OCI-LY1 (cell line): Measurements from ENCODE around the gene PCIF1.
A peak's percentile ranks its signal among the peaks of the same experiment; 100 is the strongest.

Experiments
- H2AFZ ChIP-seq: fragments of 200-600 bp; sonication (generic), shearing (Covaris generic); 2 replicates; pipeline ENCODE4 v1.6.0; 2014; ENCODE audit warnings: antibody characterized with exemption, mild to moderate bottlenecking, low read length
- H3F3A ChIP-seq: fragments of 200-600 bp; sonication (generic), shearing (Covaris generic); 2 replicates; pipeline ENCODE4 v1.6.0; 2014; ENCODE audit warnings: mild to moderate bottlenecking, antibody characterized with exemption, low read length, moderate library complexity; ENCODE audit not compliant: insufficient read depth
- H3K27ac ChIP-seq: fragments of 200-600 bp; sonication (generic); 2 replicates; pipeline ENCODE4 v1.5.1; 2014; ENCODE audit warnings: low read length, mixed run types, mild to moderate bottlenecking, low read depth; ENCODE audit not compliant: poor library complexity, severe bottlenecking
- H3K27me3 ChIP-seq: fragments of 200-600 bp; sonication (generic); 2 replicates; pipeline ENCODE4 v1.6.0; 2014; ENCODE audit warnings: antibody characterized with exemption, mild to moderate bottlenecking, low read length, moderate library complexity; ENCODE audit not compliant: insufficient read depth
- H3K36me3 ChIP-seq: fragments of 200-600 bp; sonication (generic); 2 replicates; pipeline ENCODE4 v1.6.1; 2014; ENCODE audit warnings: mild to moderate bottlenecking, antibody characterized with exemption, low read length, moderate library complexity, mixed read lengths; ENCODE audit not compliant: insufficient read depth
- H3K4me1 ChIP-seq: fragments of 200-600 bp; sonication (generic); 2 replicates; pipeline ENCODE4 v1.5.1; 2014; ENCODE audit warnings: mild to moderate bottlenecking, low read length, moderate library complexity; ENCODE audit not compliant: insufficient read depth, severe bottlenecking
- H3K4me2 ChIP-seq: fragments of 200-600 bp; sonication (generic), shearing (Covaris generic); 2 replicates; pipeline ENCODE4 v1.6.1; 2014; ENCODE audit warnings: low read length
- H3K4me3 ChIP-seq: fragments of 200-600 bp; sonication (generic); 2 replicates; pipeline ENCODE4 v1.5.1; 2014; ENCODE audit warnings: low read length, low read depth, mild to moderate bottlenecking, mixed read lengths; ENCODE audit not compliant: poor library complexity, severe bottlenecking
- H3K79me2 ChIP-seq: fragments of 200-600 bp; shearing (Covaris generic); 2 replicates; pipeline ENCODE4 v1.6.1; 2016; ENCODE audit warnings: mixed run types, low read length, mixed read lengths; ENCODE audit not compliant: insufficient read depth
- H3K9ac ChIP-seq: fragments of 200-600 bp; sonication (generic), shearing (Covaris generic); 2 replicates; pipeline ENCODE4 v1.6.1; 2014; ENCODE audit warnings: mild to moderate bottlenecking, low read length, mixed read lengths
- H3K9me2 ChIP-seq: fragments of 200-600 bp; sonication (generic), shearing (Covaris generic); 2 replicates; pipeline ENCODE4 v1.6.1; 2014; ENCODE audit warnings: low read depth, mild to moderate bottlenecking, low read length, mixed read lengths
- H3K9me3 ChIP-seq: fragments of 200-600 bp; shearing (Covaris generic); 2 replicates; pipeline ENCODE4 v1.6.1; 2014; ENCODE audit warnings: low read length, mixed read lengths
- H4K20me1 ChIP-seq: fragments of 200-600 bp; sonication (generic), shearing (Covaris generic); 2 replicates; pipeline ENCODE4 v1.6.0; 2016; ENCODE audit warnings: mild to moderate bottlenecking, low read length; ENCODE audit not compliant: insufficient read depth
- EZH2 ChIP-seq: fragments of 200-600 bp; sonication (generic), shearing (Covaris generic); IDR thresholded peaks from 2 replicates; pipeline ENCODE4 v1.8.0; 2017; ENCODE audit warnings: borderline replicate concordance, mixed run types, mild to moderate bottlenecking, antibody characterized with exemption, low read length, moderate library complexity, mixed read lengths
- TF ChIP-seq, protein P1 (sequence below): fragments of 200-600 bp; sonication (generic), shearing (Covaris generic); IDR thresholded peaks from 2 replicates; pipeline ENCODE4 v1.5.1; 2017; ENCODE audit warnings: mild to moderate bottlenecking, antibody characterized with exemption, low read length, moderate library complexity, mixed read lengths

PCIF1 gene

DNA sequence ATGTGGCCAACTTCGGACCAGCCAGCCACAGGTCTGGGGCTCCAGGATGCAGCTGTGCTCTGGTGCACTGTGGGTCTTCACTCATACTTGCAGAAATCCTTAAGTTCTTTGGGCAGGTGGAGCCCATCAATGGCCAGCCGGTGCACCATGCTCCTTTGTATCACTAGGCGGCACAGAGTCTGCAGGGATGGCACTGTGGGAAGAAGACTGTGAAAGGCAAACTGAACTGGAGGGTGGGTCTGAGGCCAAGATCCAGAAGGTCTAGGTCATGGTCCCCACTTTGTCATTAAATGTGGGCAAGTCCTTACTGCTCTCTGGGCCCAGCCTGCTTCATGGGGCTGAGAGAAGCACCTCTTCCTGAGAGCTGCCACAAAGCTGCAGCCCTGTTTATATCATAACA lies 45.8 kb upstream of the PCIF1 start:
- H3K79me2 ChIP-seq, result no peaks in the 10 kb centered on the region
- no peak overlapping the region for H3K4me2 ChIP-seq
- no peaks in the 10 kb centered on the region for H4K20me1 ChIP-seq
- H3K9me2 ChIP-seq, result no peaks in the 10 kb centered on the region
- no peaks in the 10 kb centered on the region for H3K27me3 ChIP-seq
- H3F3A ChIP-seq, result no peaks in the 10 kb centered on the region; the same call in 1 of the 2 replicates
- peaks cover 30% of the 10 kb centered on the region for H3K4me1 ChIP-seq
- no peaks in the 10 kb centered on the region for H3K9me3 ChIP-seq
- H3K27ac ChIP-seq, result peak overlapping the region; percentile 7
- no peak overlapping the region for H2AFZ ChIP-seq
- TF ChIP-seq EZH2, result no peak
- TF ChIP-seq, protein P1, sequence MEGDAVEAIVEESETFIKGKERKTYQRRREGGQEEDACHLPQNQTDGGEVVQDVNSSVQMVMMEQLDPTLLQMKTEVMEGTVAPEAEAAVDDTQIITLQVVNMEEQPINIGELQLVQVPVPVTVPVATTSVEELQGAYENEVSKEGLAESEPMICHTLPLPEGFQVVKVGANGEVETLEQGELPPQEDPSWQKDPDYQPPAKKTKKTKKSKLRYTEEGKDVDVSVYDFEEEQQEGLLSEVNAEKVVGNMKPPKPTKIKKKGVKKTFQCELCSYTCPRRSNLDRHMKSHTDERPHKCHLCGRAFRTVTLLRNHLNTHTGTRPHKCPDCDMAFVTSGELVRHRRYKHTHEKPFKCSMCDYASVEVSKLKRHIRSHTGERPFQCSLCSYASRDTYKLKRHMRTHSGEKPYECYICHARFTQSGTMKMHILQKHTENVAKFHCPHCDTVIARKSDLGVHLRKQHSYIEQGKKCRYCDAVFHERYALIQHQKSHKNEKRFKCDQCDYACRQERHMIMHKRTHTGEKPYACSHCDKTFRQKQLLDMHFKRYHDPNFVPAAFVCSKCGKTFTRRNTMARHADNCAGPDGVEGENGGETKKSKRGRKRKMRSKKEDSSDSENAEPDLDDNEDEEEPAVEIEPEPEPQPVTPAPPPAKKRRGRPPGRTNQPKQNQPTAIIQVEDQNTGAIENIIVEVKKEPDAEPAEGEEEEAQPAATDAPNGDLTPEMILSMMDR, result no peak
- H3K9ac ChIP-seq, result no peak overlapping the region
- no peak overlapping the region for H3K4me3 ChIP-seq
- H3K36me3 ChIP-seq, result peaks cover 31% of the 10 kb centered on the region

DNA sequence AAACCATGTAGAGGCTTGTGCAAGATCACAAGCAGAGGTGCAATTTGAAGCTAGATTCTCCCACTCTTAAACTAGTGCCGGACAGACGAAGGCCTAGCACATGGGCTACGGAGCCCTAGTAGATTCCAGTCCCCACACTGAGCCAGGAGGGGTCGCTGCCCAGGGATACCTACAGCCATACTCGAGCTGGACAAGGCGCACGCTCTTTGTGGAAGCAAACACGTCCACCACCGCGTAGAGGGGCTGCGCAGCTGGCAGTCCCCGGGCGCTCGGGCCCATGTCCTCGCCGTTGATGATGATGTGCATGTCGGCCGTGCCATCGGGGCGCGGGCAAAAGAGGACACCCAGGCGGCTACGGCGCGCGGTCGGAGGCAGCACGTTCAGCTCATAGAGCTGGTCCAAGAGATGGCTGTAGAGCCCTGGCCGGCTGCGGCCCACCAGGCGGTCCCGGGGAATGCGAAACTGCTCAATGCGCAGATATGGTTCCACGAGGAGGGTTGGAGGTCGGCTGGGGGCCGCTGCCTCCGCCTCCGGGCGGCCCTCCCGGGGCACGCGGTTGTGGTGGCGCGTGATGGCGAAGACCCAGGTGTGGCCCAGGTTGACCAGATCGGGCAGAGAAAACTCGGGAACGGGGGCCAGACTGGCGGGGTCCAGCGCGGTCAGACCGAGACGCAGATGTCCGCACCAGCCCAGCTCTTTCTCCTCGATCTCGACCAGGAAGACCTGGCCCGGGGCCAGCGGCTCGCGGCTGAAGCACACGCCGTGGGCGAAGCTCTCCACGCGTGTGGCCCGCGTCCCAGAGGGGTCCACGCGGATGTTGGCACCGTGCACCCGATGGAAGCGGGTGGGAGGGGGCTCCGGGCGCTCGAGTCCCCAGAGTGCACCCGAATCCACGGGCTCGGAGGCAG lies 44.2 kb upstream of the PCIF1 start:
- Histone ChIP-seq H2AFZ (no peak overlapping the region), H3K9me2 (no peaks in the 10 kb centered on the region)

DNA sequence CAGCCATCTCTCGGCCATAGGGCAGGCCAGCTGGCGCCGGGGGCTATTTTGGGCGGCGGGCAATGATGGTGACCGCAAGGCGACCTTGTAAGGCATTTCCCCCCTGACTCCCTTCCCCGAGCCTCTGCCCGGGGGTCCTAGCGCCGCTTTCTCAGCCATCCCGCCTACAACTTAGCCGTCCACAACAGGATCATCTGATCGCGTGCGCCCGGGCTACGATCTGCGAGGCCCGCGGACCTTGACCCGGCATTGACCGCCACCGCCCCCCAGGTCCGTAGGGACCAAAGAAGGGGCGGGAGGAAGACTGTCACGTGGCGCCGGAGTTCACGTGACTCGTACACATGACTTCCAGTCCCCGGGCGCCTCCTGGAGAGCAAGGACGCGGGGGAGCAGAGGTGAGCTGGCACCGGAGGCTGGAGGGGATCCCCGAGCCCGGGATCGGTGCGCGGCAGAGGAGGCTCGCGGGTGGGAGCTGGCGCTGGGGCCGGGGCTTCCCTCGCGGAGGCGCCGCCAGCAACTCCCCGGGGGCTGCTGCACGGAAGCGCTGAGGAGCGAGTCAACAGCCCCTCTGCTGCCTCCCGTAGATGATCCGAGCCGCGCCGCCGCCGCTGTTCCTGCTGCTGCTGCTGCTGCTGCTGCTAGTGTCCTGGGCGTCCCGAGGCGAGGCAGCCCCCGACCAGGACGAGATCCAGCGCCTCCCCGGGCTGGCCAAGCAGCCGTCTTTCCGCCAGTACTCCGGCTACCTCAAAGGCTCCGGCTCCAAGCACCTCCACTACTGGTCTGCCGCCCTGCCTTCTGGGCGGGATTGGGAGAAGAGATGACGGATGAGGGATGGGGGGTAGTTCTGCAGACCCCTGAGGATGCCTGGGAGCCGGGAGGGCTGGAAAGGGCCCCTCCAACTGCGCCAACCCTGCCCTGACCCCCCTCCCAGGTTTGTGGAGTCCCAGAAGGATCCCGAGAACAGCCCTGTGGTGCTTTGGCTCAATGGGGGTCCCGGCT lies 43.2 kb upstream of the PCIF1 start, which contains the start of the genes CTSA and NEURL2:
Gene CTSA (plus strand): TSS at position 351 of the 999 bp plus-strand sequence. CDS start 234 bp downstream, at position 585.
Gene NEURL2 (minus strand): TSS at position 224 of the 999 bp plus-strand sequence. CDS start 217 bp downstream, at position 7.
- H3K4me1 ChIP-seq, result peaks cover 30% of the 10 kb centered on the region
- no peak within 1 kb of the TSS for H2AFZ ChIP-seq
- H3K79me2 ChIP-seq, result no peaks in the 10 kb centered on the region

More for the DNA sequence above, 44.2 kb upstream of the PCIF1 start:
- Histone ChIP-seq H3K36me3 (peaks cover 25% of the 10 kb centered on the region; the same call in 1 of the 2 replicates), H3K79me2 (no peaks in the 10 kb centered on the region), H3K4me2 (peak overlapping the region; percentile 93), H3F3A (no peaks in the 10 kb centered on the region; the same call in 1 of the 2 replicates), H3K9me3 (no peaks in the 10 kb centered on the region), H3K27ac (peak overlapping the region; percentile 24), H3K4me3 (peak overlapping the region; percentile 75), H3K4me1 (peaks cover 30% of the 10 kb centered on the region), H3K9ac (peak overlapping the region; percentile 70), H3K27me3 (no peaks in the 10 kb centered on the region), H4K20me1 (no peaks in the 10 kb centered on the region)
- TF ChIP-seq, protein P1, result peak; percentile 64; the same call in 1 of the 2 replicates
- no peak for TF ChIP-seq EZH2

More for the DNA sequence above, 43.2 kb upstream of the PCIF1 start, which contains the start of the genes CTSA and NEURL2:
- no peaks in the 10 kb centered on the region for H4K20me1 ChIP-seq
- no peaks in the 10 kb centered on the region; the same call in 1 of the 2 replicates for H3F3A ChIP-seq
- no peaks in the 10 kb centered on the region for H3K9me2 ChIP-seq
- peak within 1 kb of the TSS; percentile 24 for H3K27ac ChIP-seq
- H3K36me3 ChIP-seq, result peaks cover 21% of the 10 kb centered on the region; the same call in 1 of the 2 replicates
- H3K9me3 ChIP-seq, result no peaks in the 10 kb centered on the region
- TF ChIP-seq, protein P1, result no peak
- no peak for TF ChIP-seq EZH2
- H3K27me3 ChIP-seq, result no peaks in the 10 kb centered on the region
- peak within 1 kb of the TSS; percentile 93 for H3K4me2 ChIP-seq
- H3K4me3 ChIP-seq, result peak within 1 kb of the TSS; percentile 75
- H3K9ac ChIP-seq, result peak within 1 kb of the TSS; percentile 70
